Measurements from ENCODE around the gene CPNE4. TPM values are rescaled to one million over a fixed set of nuclear protein-coding genes. Genes with fewer than 3 reads are reported as not detected.

CPNE4 gene
- total and polyA plus RNA-seq, 2 donors (not counting 3 experiments of a cell fraction or from before 2014, with no cell fraction given) = not detected

DNA sequence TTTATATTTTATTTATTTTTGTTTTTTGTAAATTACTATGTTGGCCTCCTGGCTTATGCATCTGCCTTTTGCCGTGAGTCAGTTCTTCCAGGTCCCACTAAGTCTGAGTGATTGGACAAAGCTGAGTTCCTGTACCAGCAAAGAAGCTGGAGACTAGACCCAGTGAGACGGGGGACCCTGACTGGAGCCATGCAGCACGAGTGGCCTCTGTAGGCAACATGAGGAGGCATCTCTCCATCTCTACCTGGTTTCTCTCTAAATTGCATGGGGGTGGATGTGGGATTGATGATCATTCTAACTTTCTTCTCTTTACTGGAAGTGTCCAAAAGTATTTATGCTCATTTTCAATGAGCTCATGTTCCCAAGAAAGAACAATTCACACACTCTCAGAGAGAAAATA lies 376.7 kb downstream of the CPNE4 start:
- H3K79me2 ChIP-seq (ENCODE audit: control insufficient read depth, insufficient read depth, low read length) = no peaks in the 10 kb centered on the region
- no peak overlapping the region for H3K27ac ChIP-seq (ENCODE audit: insufficient read depth, low read depth, low read length)
- H3K9me3 ChIP-seq (replicated peaks; ENCODE audit: control insufficient read depth, insufficient read depth, low read length) = no peaks in the 10 kb centered on the region
- no peak overlapping the region for H3K4me3 ChIP-seq (replicated peaks in 1 of 3; ENCODE audit: insufficient read depth in 1 of 3, low read depth in 1 of 3, low read length in 3 of 3)
- H4K20me1 ChIP-seq (replicated peaks; ENCODE audit: control insufficient read depth, extremely low read depth, insufficient read depth, low read length) = no peaks in the 10 kb centered on the region
- H3K4me1 ChIP-seq (ENCODE audit: control insufficient read depth, extremely low read depth, insufficient read depth, low read length) = no peaks in the 10 kb centered on the region
- dilution Hi-C loops (cut with MboI; ENCODE audit: extremely low pct_ligation_motif_present, low sequenced_read_pairs) = no loop called here
- no peak for FAIRE-seq
- H3K9ac ChIP-seq (replicated peaks; ENCODE audit: extremely low read depth, insufficient read depth, low read length) = no peak overlapping the region
- POLR2A ChIA-PET = no interaction called here
- H3K9me1 ChIP-seq (replicated peaks; ENCODE audit: control insufficient read depth, extremely low read depth, insufficient read depth, low read length) = no peaks in the 10 kb centered on the region
- BruUV-seq (replicated peaks) = no TSS peak
- H2AFZ ChIP-seq (ENCODE audit: low read depth, low read length) = no peak overlapping the region
- H3K36me3 ChIP-seq (ENCODE audit: control insufficient read depth in 2 of 2, extremely low read depth in 1 of 2, insufficient read depth in 2 of 2, low read length in 2 of 2) = no peaks in the 10 kb centered on the region
- DNase-seq (ENCODE audit: low read depth, low spot score) = no peak
- intact Hi-C loops (cut with micrococcal nuclease) = no loop called here
- H3K4me2 ChIP-seq (ENCODE audit: insufficient read depth, low read length) = no peak overlapping the region
- TF ChIP-seq FOS (IDR thresholded peaks at IDR 0.05; ENCODE audit: borderline replicate concordance, insufficient read depth, low read length) = no peak
- no peak for TF ChIP-seq GATA2 (IDR thresholded peaks at IDR 0.05; ENCODE audit: insufficient read depth, insufficient read length, low read depth, low read length)
- no peak for TF ChIP-seq EZH2 (IDR thresholded peaks at IDR 0.05; ENCODE audit: borderline replicate concordance, low read depth, low read length, severe bottlenecking)
- TF ChIP-seq JUN (IDR thresholded peaks at IDR 0.05; ENCODE audit: borderline replicate concordance, insufficient read depth, insufficient read length, low read depth) = no peak
- no peak for TF ChIP-seq MYC (IDR thresholded peaks at IDR 0.05; ENCODE audit: low read depth, low read length)
- TF ChIP-seq, protein P1, sequence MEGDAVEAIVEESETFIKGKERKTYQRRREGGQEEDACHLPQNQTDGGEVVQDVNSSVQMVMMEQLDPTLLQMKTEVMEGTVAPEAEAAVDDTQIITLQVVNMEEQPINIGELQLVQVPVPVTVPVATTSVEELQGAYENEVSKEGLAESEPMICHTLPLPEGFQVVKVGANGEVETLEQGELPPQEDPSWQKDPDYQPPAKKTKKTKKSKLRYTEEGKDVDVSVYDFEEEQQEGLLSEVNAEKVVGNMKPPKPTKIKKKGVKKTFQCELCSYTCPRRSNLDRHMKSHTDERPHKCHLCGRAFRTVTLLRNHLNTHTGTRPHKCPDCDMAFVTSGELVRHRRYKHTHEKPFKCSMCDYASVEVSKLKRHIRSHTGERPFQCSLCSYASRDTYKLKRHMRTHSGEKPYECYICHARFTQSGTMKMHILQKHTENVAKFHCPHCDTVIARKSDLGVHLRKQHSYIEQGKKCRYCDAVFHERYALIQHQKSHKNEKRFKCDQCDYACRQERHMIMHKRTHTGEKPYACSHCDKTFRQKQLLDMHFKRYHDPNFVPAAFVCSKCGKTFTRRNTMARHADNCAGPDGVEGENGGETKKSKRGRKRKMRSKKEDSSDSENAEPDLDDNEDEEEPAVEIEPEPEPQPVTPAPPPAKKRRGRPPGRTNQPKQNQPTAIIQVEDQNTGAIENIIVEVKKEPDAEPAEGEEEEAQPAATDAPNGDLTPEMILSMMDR (IDR thresholded peaks at IDR 0.05; ENCODE audit: extremely low read depth in 1 of 2, insufficient read depth in 1 of 2, low read depth in 1 of 2, low read length in 2 of 2) = no peak
- no peak for TF ChIP-seq POLR2AphosphoS5 (IDR thresholded peaks at IDR 0.05; ENCODE audit: insufficient read depth, low read depth, low read length)
- no peak for TF ChIP-seq POLR2A (IDR thresholded peaks at IDR 0.05; ENCODE audit: low read depth, low read length)
- TF ChIP-seq, protein P2, sequence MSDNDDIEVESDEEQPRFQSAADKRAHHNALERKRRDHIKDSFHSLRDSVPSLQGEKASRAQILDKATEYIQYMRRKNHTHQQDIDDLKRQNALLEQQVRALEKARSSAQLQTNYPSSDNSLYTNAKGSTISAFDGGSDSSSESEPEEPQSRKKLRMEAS (IDR thresholded peaks at IDR 0.05; ENCODE audit: insufficient read depth, insufficient read length) = no peak
- H3K27me3 ChIP-seq (ENCODE audit: control insufficient read depth in 2 of 2, insufficient read depth in 2 of 2, low read length in 2 of 2) = no peaks in the 10 kb centered on the region
- CTCF ChIA-PET = interaction anchor here (0.8 to 1.2 kb wide), 4 partner anchors 9 to 621 kb away, joined by 3 to 4 read pairs (median 4); no protein-coding TSS in a partner anchor

Data from endothelial cell of umbilical vein (primary cell).